ENCODE measurements around the gene ROR2.
A peak's percentile ranks its signal among the peaks of the same experiment; 100 is the strongest.

The ROR2 gene

DNA sequence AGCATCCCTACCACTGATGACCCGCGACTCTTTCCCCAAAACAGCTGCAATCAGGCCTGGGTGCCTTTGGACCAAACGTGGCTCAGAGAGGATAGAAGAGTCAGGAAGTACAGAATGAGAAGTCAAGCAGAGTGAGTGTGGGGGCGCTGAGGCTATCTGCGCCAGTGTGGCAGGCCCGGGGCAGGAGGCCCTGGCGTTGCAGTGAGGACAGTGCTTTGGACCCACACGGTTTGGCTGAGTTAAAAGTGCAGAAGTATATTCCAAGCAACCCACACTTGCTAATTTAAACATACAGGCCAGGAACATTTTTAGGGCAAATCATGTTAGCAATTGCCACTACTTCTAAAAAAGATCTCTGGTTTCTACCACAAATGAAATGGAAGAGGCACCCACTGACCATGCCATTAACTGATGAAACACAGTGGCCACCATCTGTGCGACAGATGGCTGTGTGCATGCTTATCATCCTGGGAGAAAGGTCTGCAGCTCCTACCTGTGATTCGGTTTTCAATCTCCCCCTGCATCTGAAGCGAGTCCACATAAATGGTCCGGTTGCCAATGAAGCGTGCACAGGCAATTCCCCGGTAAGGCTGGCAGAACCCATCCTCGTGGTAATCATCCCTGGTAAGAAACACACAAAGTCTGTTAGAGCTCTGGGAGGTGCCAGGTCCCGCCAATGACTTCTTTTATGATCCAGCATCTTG lies 213.0 kb downstream of the ROR2 start:
- no peak for DNase-seq (ENCODE audit: low spot score)

DNA sequence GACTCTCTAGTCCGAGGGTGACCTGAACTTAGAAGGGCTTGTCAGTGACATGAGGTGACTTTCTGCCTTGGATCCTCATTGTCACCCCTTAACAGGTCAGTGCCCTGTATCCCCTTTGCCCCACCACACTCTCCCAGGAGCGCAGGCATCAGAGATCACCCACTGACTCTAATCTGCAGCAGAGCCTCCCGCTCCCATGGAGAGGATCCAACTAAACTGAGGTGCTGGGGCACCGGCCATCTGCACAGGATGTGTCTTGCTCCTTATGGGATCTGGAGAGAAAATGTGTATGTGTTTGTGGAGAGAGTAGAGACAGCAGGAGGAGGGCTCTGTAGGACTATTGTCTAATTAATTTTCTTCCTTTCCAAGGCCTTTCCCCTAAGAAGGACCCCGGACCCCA lies 213.7 kb downstream of the ROR2 start:
- DNase-seq (ENCODE audit: low spot score) = no peak

DNA sequence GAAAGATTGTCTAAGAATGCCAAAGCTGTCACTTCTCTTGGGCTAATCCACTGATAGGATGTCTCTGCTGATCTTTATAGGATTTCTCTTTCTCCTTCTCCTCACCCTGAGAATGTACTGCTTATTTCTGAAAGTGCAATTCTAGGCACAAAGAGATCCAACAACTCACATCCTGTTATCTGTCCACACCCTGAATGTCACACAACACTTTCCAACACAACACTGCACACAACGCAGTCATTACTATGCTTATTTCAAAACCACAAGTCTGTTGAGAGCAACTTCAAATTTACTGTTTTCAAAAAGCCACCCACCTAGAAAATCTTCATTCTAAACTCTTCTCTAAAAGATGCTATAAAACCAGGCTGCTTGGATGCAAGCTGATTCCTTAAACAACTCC lies 215.0 kb downstream of the ROR2 start:
- no peak for DNase-seq (ENCODE audit: low spot score)

DNA sequence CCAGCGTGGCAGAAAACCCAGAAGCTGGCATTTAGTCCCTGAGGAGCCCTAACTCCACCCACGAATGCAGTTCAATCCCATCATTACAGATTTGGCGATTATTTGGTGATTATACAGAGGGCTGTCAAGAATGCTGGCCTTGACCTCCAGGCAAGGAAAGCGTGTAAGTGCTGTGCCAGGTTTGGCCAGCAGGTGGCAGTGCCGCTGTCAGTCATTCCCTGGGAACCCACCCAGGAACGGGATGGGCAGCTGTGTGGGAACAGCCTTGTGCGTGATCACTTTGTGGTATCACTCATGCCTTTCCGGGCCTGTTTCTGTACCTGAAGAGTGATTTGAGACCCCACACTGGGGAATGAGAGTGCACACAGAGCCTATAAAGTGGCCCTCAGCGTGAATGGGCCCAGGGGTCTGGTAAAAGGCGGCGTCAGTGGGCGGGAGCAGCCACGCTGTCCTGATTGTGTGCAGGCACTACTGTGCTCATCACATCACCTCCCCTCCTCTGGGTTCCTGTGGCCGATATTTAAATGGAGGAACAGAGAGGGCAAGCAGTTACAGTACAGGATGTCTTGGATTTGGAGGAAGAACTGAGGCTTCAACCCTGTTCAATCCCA lies 215.6 kb downstream of the ROR2 start:
- peak; percentile 53 for DNase-seq (ENCODE audit: low spot score)

DNA sequence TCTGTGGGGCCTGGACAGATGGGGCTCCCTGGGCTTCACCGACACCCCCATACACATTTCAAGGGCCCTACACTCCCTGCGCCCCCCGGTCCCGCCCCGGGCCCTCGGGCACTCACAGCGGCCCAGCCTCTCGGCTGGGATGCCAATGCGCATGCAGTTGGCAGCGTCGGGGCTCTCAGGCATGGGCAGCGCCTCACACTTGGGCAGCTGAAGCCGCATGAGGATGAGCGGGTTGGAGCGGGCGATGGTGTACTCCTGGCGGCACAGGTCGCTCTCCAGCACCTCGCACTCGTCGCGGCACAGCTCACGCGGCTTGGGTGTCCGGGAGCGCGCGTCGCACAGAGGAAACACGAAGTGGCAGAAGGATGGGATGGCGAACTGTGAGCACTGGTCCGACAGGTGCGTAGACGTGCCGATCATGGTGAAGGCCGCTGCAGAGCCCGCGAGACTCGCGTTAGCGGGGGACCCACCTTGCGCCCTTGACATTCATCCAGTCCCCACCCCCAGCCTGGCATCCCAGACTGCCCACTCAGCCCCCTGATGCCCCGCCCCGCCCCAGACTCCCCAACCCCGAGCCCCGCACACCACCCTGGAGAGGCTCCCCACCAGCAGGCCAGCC lies 216.9 kb downstream of the ROR2 start:
- no peak for DNase-seq (ENCODE audit: low spot score)

DNA sequence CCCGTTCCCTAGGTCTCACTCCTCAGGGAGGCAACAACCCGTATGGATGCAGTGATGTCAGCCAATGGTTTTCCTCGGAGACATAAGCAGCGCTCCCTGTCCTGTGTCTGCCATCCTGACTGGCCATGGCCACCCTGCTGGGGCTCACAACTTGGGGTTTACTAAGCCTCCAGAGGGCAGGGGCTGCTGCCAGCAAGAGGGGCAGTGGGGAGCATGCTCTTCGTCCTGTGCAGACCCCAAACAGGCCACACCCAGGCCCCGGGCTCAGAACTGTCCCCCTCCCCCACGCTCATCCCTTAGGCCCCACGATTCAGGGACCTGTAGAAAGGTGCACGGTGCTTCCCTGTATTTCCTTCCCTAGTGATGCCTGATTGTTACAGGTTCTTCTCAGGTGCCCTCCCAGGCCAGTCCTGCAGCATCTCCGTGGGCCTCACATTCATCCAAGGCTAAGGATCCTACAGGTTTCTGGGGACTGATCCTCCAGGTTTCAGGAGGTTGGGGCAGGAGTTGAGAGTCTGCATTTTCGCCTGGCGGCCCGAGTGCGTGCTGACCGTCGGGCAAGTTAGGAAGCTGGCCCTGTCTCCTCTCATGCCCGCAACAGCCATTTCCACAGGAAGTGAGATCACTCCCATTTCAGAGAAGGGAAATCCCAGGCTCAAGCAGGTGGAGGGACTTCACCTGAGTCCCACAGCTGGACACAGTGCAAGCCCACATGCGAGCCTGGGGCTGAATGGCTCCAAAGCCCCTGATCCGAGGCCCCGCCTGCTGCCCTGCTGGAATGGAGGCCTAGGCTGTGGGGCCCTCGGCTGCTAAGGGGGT lies 217.6 kb downstream of the ROR2 start:
- no peak for DNase-seq (ENCODE audit: low spot score)

DNA sequence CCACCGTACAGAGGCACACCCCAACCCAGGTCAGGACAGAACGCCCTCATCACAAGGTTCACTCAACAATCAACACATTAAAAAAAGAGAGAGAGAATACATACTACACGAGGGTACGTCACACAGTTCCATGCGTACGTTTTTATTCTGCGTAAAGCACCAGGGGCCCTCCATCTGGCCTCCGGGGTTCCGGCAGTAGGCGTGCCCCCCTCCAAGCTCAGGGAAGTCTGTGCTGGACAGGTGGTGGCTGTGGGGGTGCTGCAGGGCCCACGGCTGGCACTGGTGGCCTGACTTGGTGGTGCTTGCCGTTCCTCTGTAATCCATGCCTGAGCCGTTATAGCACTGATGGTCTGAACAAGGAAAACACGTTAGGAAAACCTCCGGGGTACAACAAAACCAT lies 219.2 kb downstream of the ROR2 start:
- no peak for DNase-seq (ENCODE audit: low spot score)

DNA sequence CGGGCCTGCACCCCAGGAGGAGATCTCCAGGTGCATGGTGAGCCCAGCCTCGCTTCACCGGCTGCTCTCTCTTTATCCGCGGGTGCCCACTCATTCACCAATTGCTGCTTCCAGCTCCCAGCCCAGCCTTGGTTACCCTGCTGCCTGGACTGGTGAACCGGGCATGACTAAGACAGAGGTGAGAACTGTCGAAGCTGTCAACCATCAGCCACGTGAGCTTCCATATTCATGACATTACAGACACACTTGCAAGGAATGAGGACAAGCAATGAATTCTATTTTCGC lies 220.5 kb downstream of the ROR2 start:
- DNase-seq (ENCODE audit: low spot score) = no peak

DNA sequence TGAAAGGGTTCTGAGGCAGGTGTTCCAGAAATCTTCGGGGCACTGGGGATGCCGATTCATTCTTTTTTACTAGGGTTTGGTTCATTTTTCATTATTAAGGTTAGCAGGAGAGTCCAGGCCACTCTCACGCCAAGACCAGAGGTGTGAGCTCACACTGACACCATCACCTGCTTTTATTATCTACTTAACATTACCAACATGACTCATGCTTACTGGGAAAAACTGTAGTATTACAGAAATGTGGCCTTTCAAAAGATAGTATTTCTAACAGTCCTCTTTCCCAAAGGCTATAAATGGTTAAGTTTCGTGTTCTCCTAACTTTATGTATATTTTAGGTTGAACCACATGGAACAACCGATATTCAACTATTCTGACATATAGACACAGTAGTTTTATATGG lies 222.1 kb downstream of the ROR2 start:
- no peak for DNase-seq (ENCODE audit: low spot score)

DNA sequence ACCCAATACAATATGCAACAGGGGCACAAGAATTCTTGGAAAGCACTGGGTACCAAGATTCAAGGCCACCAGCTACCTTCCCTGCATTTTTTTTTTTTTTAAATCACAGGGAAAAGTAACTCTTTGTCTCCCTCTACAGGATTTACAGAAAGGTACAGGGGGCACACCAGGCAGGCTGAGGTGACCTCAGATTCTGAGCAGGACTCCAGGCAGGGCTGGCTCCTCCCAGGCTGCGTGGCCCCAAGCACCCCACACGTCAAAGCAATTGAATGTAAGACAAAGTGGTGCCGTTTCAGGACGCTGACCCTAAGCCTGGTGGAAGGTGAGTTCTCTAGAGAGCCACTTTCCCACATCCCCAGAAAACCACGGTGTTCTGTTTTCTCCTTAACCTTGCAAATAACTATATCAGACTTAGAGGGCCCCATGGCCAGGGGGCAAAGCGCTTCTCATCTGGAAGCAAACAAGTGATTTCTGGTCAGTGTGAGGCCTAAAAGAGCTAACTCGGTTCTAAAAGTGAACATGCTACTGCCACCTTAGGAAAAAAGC lies 222.6 kb downstream of the ROR2 start:
- DNase-seq (ENCODE audit: low spot score) = peak; percentile 64

DNA sequence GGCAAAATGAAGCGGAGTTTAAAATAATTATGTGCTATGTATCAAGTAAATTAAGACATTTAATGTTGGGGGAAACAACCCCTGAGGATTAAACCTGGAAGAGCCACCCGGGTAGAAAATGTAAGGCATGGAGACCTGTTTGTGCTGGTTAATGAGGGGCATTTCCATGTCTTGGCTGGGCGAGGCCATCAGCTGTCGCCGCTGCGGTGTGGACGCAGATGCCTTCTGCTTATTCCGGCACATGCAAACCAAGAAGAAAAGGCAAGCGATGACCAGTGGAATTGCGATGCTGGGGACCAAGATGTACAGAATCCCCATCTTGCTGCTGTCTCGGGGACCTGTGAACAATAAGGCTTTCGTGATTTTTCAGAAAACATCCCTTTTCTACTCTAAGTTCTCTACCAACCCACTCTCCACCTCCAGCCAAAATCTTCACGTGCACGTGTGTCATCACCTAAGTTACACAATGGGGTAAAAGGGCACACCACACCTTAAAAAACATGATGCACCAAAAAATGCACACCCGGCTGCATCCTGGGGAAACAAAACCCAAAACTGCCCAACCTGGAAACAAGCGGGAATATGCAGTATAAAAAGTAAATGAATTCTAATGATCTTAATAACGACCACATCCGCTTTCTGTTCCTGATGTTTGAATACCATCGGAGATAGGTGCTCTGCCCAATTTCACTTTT lies 223.5 kb downstream of the ROR2 start:
- no peak for DNase-seq (ENCODE audit: low spot score)

DNA sequence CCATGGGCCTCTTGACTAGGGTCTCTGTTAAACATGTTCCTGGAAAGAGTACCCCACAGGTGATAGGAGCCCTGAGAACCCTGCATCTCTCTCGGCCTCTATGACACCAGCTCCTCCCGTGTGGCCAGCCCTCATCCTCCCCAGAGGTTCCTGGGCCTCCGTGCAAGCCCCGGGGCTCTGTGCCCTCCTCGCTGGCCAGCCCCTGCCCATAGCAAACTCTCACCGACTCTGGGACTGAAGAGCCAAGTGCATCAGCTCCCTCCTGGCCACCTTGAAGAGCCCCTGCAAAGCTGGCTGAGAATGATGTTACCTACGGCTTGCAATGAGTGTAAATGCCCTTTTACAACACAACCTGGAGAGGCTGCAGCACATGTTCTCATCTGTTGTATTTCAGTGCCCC lies 224.4 kb downstream of the ROR2 start:
- DNase-seq (ENCODE audit: low spot score) = no peak

DNA sequence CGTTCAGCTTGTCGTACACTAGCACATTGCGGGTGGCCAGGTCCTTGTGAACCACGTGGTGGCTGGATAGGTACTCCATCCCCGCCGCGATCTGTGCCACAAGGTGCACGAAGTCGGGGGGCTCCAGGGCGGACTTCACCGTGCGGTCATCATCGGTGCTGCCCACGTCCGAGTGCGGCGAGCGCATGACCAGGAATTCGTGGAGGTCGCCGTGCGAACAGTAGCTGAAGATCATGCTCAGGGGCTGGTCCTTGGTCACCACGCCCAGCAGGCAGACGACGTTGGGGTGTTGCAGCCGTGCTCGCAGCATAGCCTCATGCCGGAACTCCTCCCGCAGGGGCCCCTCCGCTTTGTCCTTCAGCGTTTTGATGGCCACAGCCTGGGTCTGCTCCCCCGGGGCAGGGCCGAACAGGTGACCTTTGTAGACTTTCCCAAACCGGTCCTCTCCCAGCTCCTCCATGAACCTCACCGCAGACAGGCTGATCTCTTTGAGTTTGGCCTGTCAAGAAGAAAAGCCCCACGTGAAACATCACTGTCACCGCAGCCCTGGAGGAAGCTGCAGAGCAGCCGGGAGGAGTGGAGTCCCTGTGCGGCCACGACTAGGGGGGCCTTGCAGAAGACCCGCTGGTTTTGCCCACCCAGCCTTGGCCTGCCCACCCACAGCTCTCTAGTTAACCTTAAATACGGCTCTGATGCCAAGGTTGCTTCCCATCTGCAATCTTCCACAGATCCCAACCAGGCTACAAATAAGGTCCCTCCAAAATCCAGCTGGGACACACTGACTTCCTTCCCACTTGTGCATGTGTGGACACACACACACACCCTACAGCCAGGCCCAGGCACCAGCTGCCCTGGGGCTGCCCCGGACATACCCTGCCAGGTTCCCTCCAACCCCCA lies 225.2 kb downstream of the ROR2 start:
- DNase-seq (ENCODE audit: low spot score) = no peak

DNA sequence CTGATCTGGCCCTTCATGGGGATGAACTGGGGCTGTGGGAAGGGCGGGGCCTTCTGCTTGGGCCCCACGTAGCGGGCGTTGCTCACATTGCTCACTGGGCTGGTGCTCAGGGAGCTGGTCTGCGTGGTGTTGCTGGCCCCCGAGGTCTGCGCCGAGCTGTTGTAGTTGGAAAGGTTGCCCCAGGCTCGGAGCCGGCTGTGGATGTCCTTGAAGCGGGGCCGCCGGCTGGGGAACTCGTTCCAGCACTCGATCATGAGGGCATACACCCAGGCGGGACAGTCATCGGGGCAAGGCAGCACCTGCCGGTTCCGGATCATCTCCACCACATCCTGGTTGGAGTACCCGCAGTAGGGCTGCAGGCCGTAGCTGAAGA lies 226.0 kb downstream of the ROR2 start:
- no peak for DNase-seq (ENCODE audit: low spot score)

DNA sequence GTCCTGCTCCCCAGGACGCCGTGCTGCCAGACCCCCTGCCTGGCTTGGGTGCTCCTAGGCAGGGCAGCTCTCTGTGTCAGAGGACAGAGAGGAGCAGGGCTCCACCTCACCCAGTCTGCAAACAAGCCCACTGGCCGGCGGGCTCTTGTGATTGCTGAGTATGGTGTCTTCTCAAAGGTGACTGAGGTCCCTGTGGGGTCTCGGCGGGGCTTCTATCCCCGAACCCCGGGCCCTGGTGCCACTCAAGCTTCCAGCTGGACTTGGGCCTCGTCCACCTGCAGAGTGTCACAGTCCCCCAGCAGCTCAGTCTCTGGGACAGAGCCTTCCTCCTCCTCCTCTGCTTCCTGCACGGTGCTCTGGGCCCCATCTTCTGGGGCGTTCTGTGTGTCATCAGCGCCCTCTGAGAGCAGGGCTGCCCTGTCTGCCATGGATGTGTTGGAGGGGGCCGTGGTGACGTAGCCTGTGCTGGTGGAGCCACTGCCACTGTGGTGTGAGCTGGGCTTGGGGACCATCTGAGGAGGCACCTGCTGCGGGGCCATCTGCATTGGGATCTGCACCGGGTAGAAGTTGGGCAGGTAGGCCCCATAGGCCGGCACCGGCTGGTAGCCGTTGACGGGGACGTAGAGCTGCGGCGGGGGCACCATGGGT lies 226.5 kb downstream of the ROR2 start:
- no peak for DNase-seq (ENCODE audit: low spot score)

DNA sequence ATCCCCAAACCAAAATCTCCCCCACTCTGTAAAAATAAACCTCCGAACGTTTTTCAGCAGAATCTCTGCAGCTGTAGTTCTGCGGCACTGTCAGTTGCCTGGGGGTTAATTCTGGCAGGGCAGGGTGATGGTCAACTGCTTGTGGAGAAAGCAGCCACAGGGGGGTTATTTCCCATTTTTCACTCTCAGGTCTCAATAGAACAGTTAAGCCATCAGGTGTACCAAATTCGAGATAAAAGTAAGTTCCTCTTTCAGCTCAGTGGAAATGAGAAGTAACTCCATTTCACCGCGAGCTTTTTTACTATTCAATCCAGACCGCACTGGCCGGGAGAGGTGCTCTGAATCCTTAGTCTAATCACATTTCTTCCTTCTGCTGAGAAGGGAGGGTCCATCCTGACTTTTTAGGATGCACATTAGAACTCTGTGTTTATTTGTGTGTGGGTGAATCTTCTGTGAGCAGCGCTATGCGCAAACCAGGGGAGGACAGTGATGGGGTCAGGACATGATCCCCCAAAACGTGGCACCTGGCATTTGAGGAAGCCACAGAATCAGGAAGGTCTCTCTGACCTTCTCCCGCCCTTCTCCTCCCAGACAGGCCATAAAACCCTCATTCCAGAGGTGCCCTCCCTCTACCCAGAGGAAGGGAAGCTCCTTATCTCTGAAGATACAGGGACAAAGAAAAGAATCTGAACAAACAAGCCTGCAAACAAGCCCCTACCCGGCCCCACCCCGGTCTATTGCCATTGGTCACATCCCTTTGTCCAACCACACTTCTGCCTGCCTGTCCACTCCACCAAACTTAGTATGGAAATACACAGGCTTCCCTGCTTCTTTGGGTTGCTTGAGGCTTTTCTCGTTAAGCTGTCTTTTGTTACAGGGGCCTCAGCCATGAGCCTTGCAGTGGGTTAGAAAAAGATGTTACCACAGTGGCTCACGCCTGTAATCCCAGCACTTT lies 229.0 kb downstream of the ROR2 start:
- no peak for DNase-seq (ENCODE audit: low spot score)

DNA sequence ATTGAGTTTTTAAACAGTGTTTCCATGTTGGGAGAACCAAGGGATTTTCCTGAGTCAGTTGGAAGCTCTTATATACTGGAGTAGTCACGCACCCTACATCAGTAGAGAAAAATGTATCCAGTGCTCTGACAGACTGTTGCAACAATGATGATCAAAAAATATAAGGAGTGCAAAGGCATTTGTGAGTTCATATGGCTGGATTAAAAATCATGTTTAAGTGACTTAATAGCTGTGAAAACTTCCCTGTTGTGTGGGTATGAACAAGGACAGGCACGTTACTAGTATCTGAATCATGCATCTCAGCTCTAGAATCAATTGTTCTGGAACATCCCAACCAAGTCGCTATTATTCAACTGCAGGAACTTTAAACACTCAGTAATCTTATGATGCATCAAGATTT lies 229.7 kb downstream of the ROR2 start:
- no peak for DNase-seq (ENCODE audit: low spot score)

DNA sequence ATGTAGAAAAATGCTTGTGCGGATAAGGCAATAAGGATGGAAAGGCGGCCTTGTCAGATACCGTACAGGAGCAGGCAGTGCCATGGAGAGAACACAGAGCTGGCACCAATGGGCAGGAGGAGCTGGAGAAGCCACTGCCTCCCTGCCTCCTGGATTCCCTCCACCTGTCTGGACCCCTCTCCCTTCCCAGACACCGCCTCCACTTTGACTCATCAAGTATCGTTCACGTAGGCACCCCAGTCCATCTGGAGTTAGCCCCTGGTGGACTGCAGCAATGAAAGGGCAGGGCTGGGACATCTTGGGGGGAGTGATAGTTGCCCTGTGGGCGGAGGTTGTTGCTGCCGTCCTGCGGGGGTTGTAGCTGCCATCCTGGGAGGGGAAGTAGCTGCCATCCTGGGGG lies 232.0 kb downstream of the ROR2 start:
- no peak for DNase-seq (ENCODE audit: low spot score)

DNA sequence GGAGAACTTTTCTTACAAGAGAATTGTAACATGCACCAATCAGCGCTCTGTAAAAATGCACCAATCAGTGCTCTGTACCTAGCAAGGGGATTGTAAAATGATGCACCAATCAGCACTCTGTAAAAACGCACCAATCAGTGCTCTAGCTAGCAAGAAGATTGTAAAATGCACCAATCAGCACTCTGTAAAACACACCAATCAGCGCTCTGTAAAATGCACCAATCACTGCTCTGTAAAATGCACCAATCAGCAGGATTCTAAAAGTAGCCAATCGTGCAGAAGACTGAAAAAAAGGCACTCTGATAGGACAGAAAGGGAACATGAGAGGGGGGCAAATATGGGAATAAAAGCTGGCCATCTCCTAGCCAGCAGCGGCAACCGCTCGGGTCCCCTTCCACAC lies 233.2 kb downstream of the ROR2 start:
- DNase-seq (ENCODE audit: low spot score) = no peak

DNA sequence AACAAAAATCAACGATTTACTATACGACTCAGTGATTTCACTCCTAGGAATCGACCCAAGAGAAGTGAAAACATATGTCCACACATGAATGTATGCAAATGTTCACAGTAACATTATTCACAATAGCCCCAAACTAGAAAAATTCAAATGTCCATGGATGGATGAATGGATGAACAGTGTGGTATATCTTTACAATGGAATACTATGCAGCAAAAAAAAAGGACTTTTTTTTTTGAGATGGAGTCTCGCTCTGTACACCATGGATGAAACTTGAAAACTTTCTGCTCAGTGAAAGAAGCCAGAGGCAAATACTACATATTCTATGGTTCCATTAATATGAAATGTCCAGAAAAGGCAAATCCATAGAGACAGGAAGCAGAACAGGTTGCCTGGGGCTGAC lies 233.8 kb downstream of the ROR2 start:
- DNase-seq (ENCODE audit: low spot score) = no peak

Data from LoVo (cell line).